HepG2 (cell line): ENCODE data around the gene KXD1. TPM values are rescaled to one million over a fixed set of nuclear protein-coding genes. Genes with fewer than 3 reads are reported as not detected.

ENCODE experiments used
- BRD4 ChIP-seq: sonication (generic); formaldehyde crosslinking; IDR thresholded peaks from 2 replicates; pipeline ENCODE4 v1.4.0; 2020; ENCODE audit warnings: missing genetic modification reagents
- DNMT1 ChIP-seq: sonication (generic); formaldehyde crosslinking; IDR thresholded peaks from 2 replicates; pipeline ENCODE4 v1.5.1; 2020; ENCODE audit warnings: mild to moderate bottlenecking, missing genetic modification reagents
- KDM2A ChIP-seq: sonication (generic); formaldehyde crosslinking; IDR thresholded peaks from 2 replicates; pipeline ENCODE4 v1.4.0; 2020; ENCODE audit warnings: low read depth, missing genetic modification reagents, borderline replicate concordance
- KDM5A ChIP-seq: fragments of 200-600 bp; sonication (generic); IDR thresholded peaks from 2 replicates; pipeline ENCODE4 v1.7.0; 2018; ENCODE audit warnings: antibody characterized with exemption, mild to moderate bottlenecking, low read length, borderline replicate concordance
- MEIS2 ChIP-seq: sonication (generic); formaldehyde crosslinking; IDR thresholded peaks from 2 replicates; pipeline ENCODE4 v1.9.0; 2021; ENCODE audit warnings: mild to moderate bottlenecking, missing genetic modification reagents
- NFIC ChIP-seq: IDR thresholded peaks from 2 replicates; pipeline ENCODE4 v1.6.1; 2012; ENCODE audit warnings: mild to moderate bottlenecking, low read length, inconsistent platforms
- RFX3 ChIP-seq: IDR thresholded peaks from 2 replicates; pipeline ENCODE4 v1.6.1; 2016; ENCODE audit warnings: missing biosample characterization, missing genetic modification reagents
- RXRB ChIP-seq: IDR thresholded peaks from 2 replicates; pipeline ENCODE4 v1.6.1; 2016; ENCODE audit warnings: borderline replicate concordance, missing genetic modification reagents, missing compliant biosample characterization
- SNAI1 ChIP-seq: sonication (generic); formaldehyde crosslinking; IDR thresholded peaks from 2 replicates; pipeline ENCODE4 v1.5.0; 2020; ENCODE audit warnings: mild to moderate bottlenecking, missing genetic modification reagents, borderline replicate concordance
- STAG1 ChIP-seq: sonication (generic); formaldehyde crosslinking; IDR thresholded peaks from 2 replicates; pipeline ENCODE4 v1.4.0; 2020; ENCODE audit warnings: missing genetic modification reagents
- U2AF2 ChIP-seq: fragments of 200-400 bp; formaldehyde crosslinking; IDR thresholded peaks from 2 replicates; pipeline ENCODE4 v1.6.1; 2017; ENCODE audit warnings: low read depth, mild to moderate bottlenecking, low read length
- ZFX ChIP-seq: sonication (generic); formaldehyde crosslinking; IDR thresholded peaks from 2 replicates; pipeline ENCODE4 v1.4.0; 2020; ENCODE audit warnings: mild to moderate bottlenecking, low read depth, missing genetic modification reagents, moderate library complexity
- ZNF12 ChIP-seq: sonication (generic); formaldehyde crosslinking; IDR thresholded peaks from 2 replicates; pipeline ENCODE4 v1.5.0; 2020; ENCODE audit warnings: missing genetic modification reagents
- ZNF205 ChIP-seq: IDR thresholded peaks from 2 replicates; pipeline ENCODE4 v1.6.1; 2018; ENCODE audit warnings: missing biosample characterization, missing genetic modification reagents
- ZNF235 ChIP-seq: sonication (generic); formaldehyde crosslinking; IDR thresholded peaks from 2 replicates; pipeline ENCODE4 v1.8.1; 2023; ENCODE audit warnings: mild to moderate bottlenecking, missing genetic modification reagents, borderline replicate concordance
- ZNF337 ChIP-seq: sonication (generic); formaldehyde crosslinking; IDR thresholded peaks from 2 replicates; pipeline ENCODE4 v1.5.1; 2020; ENCODE audit warnings: missing genetic modification reagents, low read depth, mild to moderate bottlenecking, borderline replicate concordance
- ZNF547 ChIP-seq: sonication (generic); formaldehyde crosslinking; IDR thresholded peaks from 2 replicates; pipeline ENCODE4 v1.5.1; 2020; ENCODE audit warnings: mild to moderate bottlenecking, missing genetic modification reagents
- ZNF577 ChIP-seq: sonication (generic); formaldehyde crosslinking; IDR thresholded peaks from 2 replicates; pipeline ENCODE4 v1.4.0; 2020; ENCODE audit warnings: mild to moderate bottlenecking, low read depth, missing genetic modification reagents, borderline replicate concordance
- ZNF605 ChIP-seq: sonication (generic); formaldehyde crosslinking; IDR thresholded peaks from 2 replicates; pipeline ENCODE4 v1.8.0; 2022; ENCODE audit warnings: mild to moderate bottlenecking, missing genetic modification reagents
- ZNF703 ChIP-seq: sonication (generic); formaldehyde crosslinking; IDR thresholded peaks from 2 replicates; pipeline ENCODE4 v1.5.1; 2020; ENCODE audit warnings: missing genetic modification reagents, mild to moderate bottlenecking, moderate library complexity, borderline replicate concordance
- ZNF781 ChIP-seq: sonication (generic); formaldehyde crosslinking; IDR thresholded peaks from 2 replicates; pipeline ENCODE4 v1.5.1; 2020; ENCODE audit warnings: borderline replicate concordance, mild to moderate bottlenecking, missing genetic modification reagents; ENCODE audit errors: not compliant biosample characterization
- polyA plus RNA-seq, 8 experiments: library from polyadenylated mRNA; depleted of rRNA in 3 of 8; stranded (reverse) in 7 of 8; unstranded in 1 of 8; fragments of >200 nt; fragmentation: Illumina TruSeq in 4 of 8; extraction: Trizol in 4 of 8; gene quantifications; 2 replicates each; pipeline versions ENCODE4 v1.2.1 to v1.2.3, GENCODE V29; 2011 to 2016; ENCODE audit warnings: low read depth in 4 of 8, missing spikeins in 1 of 8, mixed read lengths in 1 of 8; ENCODE audit not compliant: insufficient read depth in 1 of 8
- total RNA-seq, 5 experiments: library from RNA; depleted of rRNA; stranded (reverse); fragments of >200 nt; fragmentation: Illumina TruSeq; extraction: Trizol; gene quantifications; 2 replicates each; pipeline ENCODE4 v1.2.3, GENCODE V29; 2016; ENCODE audit warnings: low read depth in 1 of 5
- TF ChIP-seq, protein P1 (sequence below): sonication (generic); formaldehyde crosslinking; IDR thresholded peaks from 2 replicates; pipeline ENCODE4 v1.5.0; 2020; ENCODE audit warnings: missing genetic modification reagents
- TF ChIP-seq, protein P2 (sequence below): sonication (generic); formaldehyde crosslinking; IDR thresholded peaks from 2 replicates; pipeline ENCODE4 v1.8.0; 2022; ENCODE audit warnings: low read depth, missing genetic modification reagents
- TF ChIP-seq, protein P3 (sequence below): sonication (generic); formaldehyde crosslinking; conservative IDR thresholded peaks from 2 replicates; pipeline ENCODE4 v1.5.0; 2020; ENCODE audit warnings: missing genetic modification reagents
- TF ChIP-seq, protein P4 (sequence below): sonication (generic); formaldehyde crosslinking; IDR thresholded peaks from 2 replicates; pipeline ENCODE4 v1.5.0; 2020; ENCODE audit warnings: missing genetic modification reagents

Gene KXD1
- total and polyA plus RNA-seq, 2 of the 13 experiments (the other 11 are each of a cell fraction or from before 2014, with no cell fraction given): 44.6 to 143 TPM

DNA sequence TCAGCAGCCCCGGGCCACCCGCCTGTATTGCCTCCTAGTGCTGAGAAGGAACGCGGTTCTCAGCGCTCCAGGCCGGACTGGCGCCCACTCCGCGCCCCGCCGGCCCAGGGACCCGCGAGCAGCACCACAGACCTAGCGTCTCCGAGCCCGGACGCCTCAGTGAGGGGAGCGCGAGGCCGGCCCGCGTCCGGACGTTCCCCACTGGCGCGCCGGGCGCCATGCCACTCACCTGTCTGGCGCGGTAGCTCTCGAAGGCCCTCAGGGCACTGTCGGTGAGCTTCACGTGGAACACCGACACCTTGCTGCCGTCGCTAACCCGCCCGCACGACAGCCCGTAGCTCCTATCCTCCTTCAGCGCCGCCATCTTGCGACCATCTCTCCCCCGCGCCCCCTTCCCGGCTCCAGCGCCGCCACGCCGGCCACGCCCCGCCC, 36.0 kb upstream of the KXD1 start, which contains the start of gene ELL (continued):
- TF ChIP-seq, protein P1, sequence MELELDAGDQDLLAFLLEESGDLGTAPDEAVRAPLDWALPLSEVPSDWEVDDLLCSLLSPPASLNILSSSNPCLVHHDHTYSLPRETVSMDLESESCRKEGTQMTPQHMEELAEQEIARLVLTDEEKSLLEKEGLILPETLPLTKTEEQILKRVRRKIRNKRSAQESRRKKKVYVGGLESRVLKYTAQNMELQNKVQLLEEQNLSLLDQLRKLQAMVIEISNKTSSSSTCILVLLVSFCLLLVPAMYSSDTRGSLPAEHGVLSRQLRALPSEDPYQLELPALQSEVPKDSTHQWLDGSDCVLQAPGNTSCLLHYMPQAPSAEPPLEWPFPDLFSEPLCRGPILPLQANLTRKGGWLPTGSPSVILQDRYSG: 0 out of 2 replicates have a peak, but pooled peaks have one; percentile 51
- TF ChIP-seq KDM2A (CRISPR knock-in tag) (peak; percentile 24; the same call in 1 of the 2 replicates), ZNF605 (no peak), MEIS2 (CRISPR knock-in tag) (peak; percentile 66), ZNF235 (CRISPR knock-in tag) (peak; percentile 42; the same call in 1 of the 2 replicates), ZNF205 (CRISPR knock-in tag) (no peak), ZNF781 (CRISPR knock-in tag) (no peak), U2AF2 (no peak), BRD4 (CRISPR knock-in tag) (peak; percentile 87; the same call in 1 of the 2 replicates), RXRB (CRISPR knock-in tag) (no peak), KDM5A (peak; percentile 33; the same call in 1 of the 2 replicates), DNMT1 (CRISPR knock-in tag) (no peak), ZFX (CRISPR knock-in tag) (peak; percentile 67; the same call in 1 of the 2 replicates), ZNF337 (no peak), NFIC (no peak), ZNF703 (CRISPR knock-in tag) (no peak), ZNF12 (CRISPR knock-in tag) (0 out of 2 replicates have a peak, but pooled peaks have one; percentile 26), RFX3 (CRISPR knock-in tag) (no peak), STAG1 (CRISPR knock-in tag) (no peak), SNAI1 (CRISPR knock-in tag) (no peak), ZNF547 (CRISPR knock-in tag) (0 out of 2 replicates have a peak, but pooled peaks have one; percentile 32), ZNF577 (no peak)
- TF ChIP-seq, protein P2, sequence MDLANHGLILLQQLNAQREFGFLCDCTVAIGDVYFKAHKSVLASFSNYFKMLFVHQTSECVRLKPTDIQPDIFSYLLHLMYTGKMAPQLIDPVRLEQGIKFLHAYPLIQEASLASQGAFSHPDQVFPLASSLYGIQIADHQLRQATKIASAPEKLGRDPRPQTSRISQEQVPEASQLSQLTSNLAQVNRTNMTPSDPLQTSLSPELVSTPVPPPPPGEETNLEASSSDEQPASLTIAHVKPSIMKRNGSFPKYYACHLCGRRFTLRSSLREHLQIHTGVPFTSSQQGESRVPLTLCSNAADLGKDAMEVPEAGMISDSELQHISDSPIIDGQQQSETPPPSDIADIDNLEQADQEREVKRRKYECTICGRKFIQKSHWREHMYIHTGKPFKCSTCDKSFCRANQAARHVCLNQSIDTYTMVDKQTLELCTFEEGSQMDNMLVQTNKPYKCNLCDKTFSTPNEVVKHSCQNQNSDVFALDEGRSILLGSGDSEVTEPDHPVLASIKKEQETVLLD (CRISPR knock-in tag): peak; percentile 25; the same call in 1 of the 2 replicates
- TF ChIP-seq, protein P3, sequence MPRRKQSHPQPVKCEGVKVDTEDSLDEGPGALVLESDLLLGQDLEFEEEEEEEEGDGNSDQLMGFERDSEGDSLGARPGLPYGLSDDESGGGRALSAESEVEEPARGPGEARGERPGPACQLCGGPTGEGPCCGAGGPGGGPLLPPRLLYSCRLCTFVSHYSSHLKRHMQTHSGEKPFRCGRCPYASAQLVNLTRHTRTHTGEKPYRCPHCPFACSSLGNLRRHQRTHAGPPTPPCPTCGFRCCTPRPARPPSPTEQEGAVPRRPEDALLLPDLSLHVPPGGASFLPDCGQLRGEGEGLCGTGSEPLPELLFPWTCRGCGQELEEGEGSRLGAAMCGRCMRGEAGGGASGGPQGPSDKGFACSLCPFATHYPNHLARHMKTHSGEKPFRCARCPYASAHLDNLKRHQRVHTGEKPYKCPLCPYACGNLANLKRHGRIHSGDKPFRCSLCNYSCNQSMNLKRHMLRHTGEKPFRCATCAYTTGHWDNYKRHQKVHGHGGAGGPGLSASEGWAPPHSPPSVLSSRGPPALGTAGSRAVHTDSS (CRISPR knock-in tag): no peak
- TF ChIP-seq, protein P4, sequence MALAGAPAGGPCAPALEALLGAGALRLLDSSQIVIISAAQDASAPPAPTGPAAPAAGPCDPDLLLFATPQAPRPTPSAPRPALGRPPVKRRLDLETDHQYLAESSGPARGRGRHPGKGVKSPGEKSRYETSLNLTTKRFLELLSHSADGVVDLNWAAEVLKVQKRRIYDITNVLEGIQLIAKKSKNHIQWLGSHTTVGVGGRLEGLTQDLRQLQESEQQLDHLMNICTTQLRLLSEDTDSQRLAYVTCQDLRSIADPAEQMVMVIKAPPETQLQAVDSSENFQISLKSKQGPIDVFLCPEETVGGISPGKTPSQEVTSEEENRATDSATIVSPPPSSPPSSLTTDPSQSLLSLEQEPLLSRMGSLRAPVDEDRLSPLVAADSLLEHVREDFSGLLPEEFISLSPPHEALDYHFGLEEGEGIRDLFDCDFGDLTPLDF: 0 out of 2 replicates have a peak, but pooled peaks have one; percentile 16
